Transverse colon (tissue), 3 donors: ENCODE data around the gene LRRC46.

Experiments
- CTCF ChIP-seq, 5 experiments: fragments of 200-600 bp in 3 of 5; fragments of 450-650 bp in 2 of 5; sonication (generic) in 3 of 5; IDR thresholded peaks; 1 replicate in 2 of 5; 2 replicates in 3 of 5; pipeline ENCODE4 v1.5.1; 2016 to 2017; ENCODE audit warnings: antibody characterized with exemption in 5 of 5, inconsistent platforms in 3 of 5, mild to moderate bottlenecking in 2 of 5, moderate library complexity in 1 of 5
- EP300 ChIP-seq: sonication (generic); formaldehyde crosslinking; IDR thresholded peaks from one replicate; pipeline ENCODE4 v1.6.1; 2017; ENCODE audit warnings: antibody characterized with exemption, low read depth

GRCh38 chr17:47866941-47867340 lies 35.5 kb downstream of the LRRC46 start:
- TF ChIP-seq EP300, result no peak
- TF ChIP-seq CTCF (IDR thresholded peaks at IDR 0.05), result no peak
